WTC11 (cell line): Measurements from ENCODE around the gene CMTR1. TPM values are rescaled to one million over a fixed set of nuclear protein-coding genes. Genes with fewer than 3 reads are reported as not detected.
A peak's percentile ranks its signal among the peaks of the same experiment; 100 is the strongest.

Experiments
- ATAC-seq: fragments of 200-7000 bp; cut with Tn5 transposase; 2 replicates; pipeline ENCODE4 v1.10.0; 2021; ENCODE audit warnings: mild to moderate bottlenecking, moderate library complexity
- CTCF ChIA-PET: fragments of 300-600 bp; sonication (Branson Sonifier 250); formaldehyde crosslinking; loops from one replicate; lab custom pipeline; 2021; ENCODE audit warnings: antibody characterized with exemption; lab: Charles Lee
- POLR2A ChIA-PET: fragments of 350-600 bp; sonication (Branson Sonifier 250); formaldehyde crosslinking; loops from one replicate; lab custom pipeline; 2021; ENCODE audit warnings: antibody characterized with exemption; lab: Charles Lee
- DNase-seq: peaks from one replicate; pipeline ENCODE4 v3.0.0; 2021; ENCODE audit warnings: low spot score
- H3K27ac Mint-ChIP-seq: 2 replicates; pipeline ENCODE4 v1.8.0; 2021; ENCODE audit warnings: mixed read lengths
- H3K27me3 Mint-ChIP-seq: 2 replicates; pipeline ENCODE4 v1.8.0; 2021; ENCODE audit warnings: low read depth, mild to moderate bottlenecking, moderate library complexity, mixed read lengths
- H3K36me3 Mint-ChIP-seq: 2 replicates; pipeline ENCODE4 v1.8.0; 2021; ENCODE audit warnings: mixed read lengths
- H3K4me1 Mint-ChIP-seq: 2 replicates; pipeline ENCODE4 v1.8.0; 2022; ENCODE audit warnings: mixed read lengths
- H3K4me3 Mint-ChIP-seq: 2 replicates; pipeline ENCODE4 v1.8.0; 2021; ENCODE audit warnings: mild to moderate bottlenecking, moderate library complexity, mixed read lengths
- H3K9me3 Mint-ChIP-seq: 2 replicates; pipeline ENCODE4 v1.8.0; 2021; ENCODE audit warnings: mixed read lengths
- AFF4 ChIP-seq: sonication (generic); formaldehyde crosslinking; IDR thresholded peaks from 2 replicates; pipeline ENCODE4 v1.8.1; 2023; ENCODE audit warnings: mild to moderate bottlenecking, missing genetic modification reagents, borderline replicate concordance
- ATF6 ChIP-seq: sonication (generic); formaldehyde crosslinking; IDR thresholded peaks from 2 replicates; pipeline ENCODE4 v1.8.1; 2023; ENCODE audit warnings: mild to moderate bottlenecking, missing genetic modification reagents
- CREB1 ChIP-seq: sonication (generic); formaldehyde crosslinking; IDR thresholded peaks from 2 replicates; pipeline ENCODE4 v1.8.0; 2023; ENCODE audit warnings: mild to moderate bottlenecking, missing genetic modification reagents
- CREM ChIP-seq: sonication (generic); formaldehyde crosslinking; IDR thresholded peaks from 2 replicates; pipeline ENCODE4 v1.8.1; 2022; ENCODE audit warnings: mild to moderate bottlenecking, missing genetic modification reagents, moderate library complexity
- ETV6 ChIP-seq: sonication (generic); formaldehyde crosslinking; IDR thresholded peaks from 2 replicates; pipeline ENCODE4 v1.8.1; 2022; ENCODE audit warnings: mild to moderate bottlenecking, missing genetic modification reagents
- FOXJ3 ChIP-seq: sonication (generic); formaldehyde crosslinking; IDR thresholded peaks from 2 replicates; pipeline ENCODE4 v1.9.0; 2021; ENCODE audit warnings: missing genetic modification reagents, mild to moderate bottlenecking, borderline replicate concordance
- FOXP1 ChIP-seq: sonication (generic); formaldehyde crosslinking; IDR thresholded peaks from 2 replicates; pipeline ENCODE4 v1.8.0; 2022; ENCODE audit warnings: missing genetic modification reagents, mild to moderate bottlenecking, moderate library complexity, borderline replicate concordance
- GRHL2 ChIP-seq: fragments of 250-450 bp; sonication (Bioruptor Pico); IDR thresholded peaks from 2 replicates; pipeline ENCODE4 v1.8.0; 2022; ENCODE audit warnings: mild to moderate bottlenecking, moderate library complexity; ENCODE audit not compliant: insufficient replicate concordance, severe bottlenecking
- NFATC4 ChIP-seq: fragments of 250-450 bp; sonication (Bioruptor Pico); IDR thresholded peaks from 2 replicates; pipeline ENCODE4 v1.9.0; 2021; ENCODE audit warnings: mild to moderate bottlenecking
- NFE2L1 ChIP-seq: sonication (generic); formaldehyde crosslinking; IDR thresholded peaks from 2 replicates; pipeline ENCODE4 v1.8.1; 2023; ENCODE audit warnings: missing genetic modification reagents
- NR3C1 ChIP-seq: sonication (generic); formaldehyde crosslinking; conservative IDR thresholded peaks from 2 replicates; pipeline ENCODE4 v1.8.1; 2023; ENCODE audit warnings: low read depth, mild to moderate bottlenecking, missing genetic modification reagents
- STAT6 ChIP-seq: sonication (generic); formaldehyde crosslinking; conservative IDR thresholded peaks from 2 replicates; pipeline ENCODE4 v1.8.1; 2023; ENCODE audit warnings: mild to moderate bottlenecking, low read depth, missing genetic modification reagents, moderate library complexity
- TEAD4 ChIP-seq: sonication (generic); formaldehyde crosslinking; IDR thresholded peaks from 2 replicates; pipeline ENCODE4 v1.8.0; 2022; ENCODE audit warnings: mild to moderate bottlenecking, missing genetic modification reagents
- ZNF121 ChIP-seq: sonication (generic); formaldehyde crosslinking; IDR thresholded peaks from 2 replicates; pipeline ENCODE4 v1.8.0; 2023; ENCODE audit warnings: missing genetic modification reagents
- ZNF219 ChIP-seq: sonication (generic); formaldehyde crosslinking; IDR thresholded peaks from 2 replicates; pipeline ENCODE4 v1.8.0; 2023; ENCODE audit warnings: missing genetic modification reagents, mild to moderate bottlenecking, borderline replicate concordance
- total RNA-seq: library from RNA; stranded (reverse); gene quantifications from 3 replicates; pipeline ENCODE4 v1.2.3, GENCODE V29; 2021

Gene CMTR1
- total RNA-seq, 1 experiment from 2014 or later, result 38.6 TPM

GRCh38 chr6:37488476-37488875 is 55.5 kb downstream of the CMTR1 start:
- DNase-seq, result no peak
- ChIA-PET CTCF (interaction anchor here (0.9 to 2.4 kb wide), 4 partner anchors 20 to 77 kb away, joined by 3 to 12 read pairs (median 6); no protein-coding TSS in a partner anchor), POLR2A (interaction anchor here (0.9 kb wide), 1 partner anchor 217 kb away, joined by 6 read pairs; no protein-coding TSS in a partner anchor)
- Mint-ChIP-seq H3K4me3 (no peak overlapping the region), H3K4me1 (peaks cover 40% of the 10 kb centered on the region), H3K36me3 (peaks cover 3% of the 10 kb centered on the region; the same call in 1 of the 2 replicates), H3K9me3 (no peaks in the 10 kb centered on the region), H3K27me3 (no peaks in the 10 kb centered on the region), H3K27ac (0 out of 2 replicates have a peak overlapping the region, but pooled peaks have one; percentile 4)
- no peak for TF ChIP-seq TEAD4 (CRISPR knock-in tag)
- TF ChIP-seq FOXJ3 (CRISPR knock-in tag), result no peak
- TF ChIP-seq NFE2L1 (CRISPR knock-in tag), result no peak
- no peak for TF ChIP-seq NR3C1 (CRISPR knock-in tag)
- no peak for TF ChIP-seq ZNF121
- TF ChIP-seq CREM (CRISPR knock-in tag), result no peak
- TF ChIP-seq NFATC4, result no peak
- TF ChIP-seq STAT6 (CRISPR knock-in tag), result no peak
- no peak for TF ChIP-seq GRHL2 (CRISPR knock-in tag)
- no peak for TF ChIP-seq ATF6 (CRISPR knock-in tag)
- TF ChIP-seq ZNF219 (CRISPR knock-in tag), result no peak
- no peak for TF ChIP-seq ETV6
- TF ChIP-seq CREB1, result no peak
- TF ChIP-seq FOXP1 (CRISPR knock-in tag), result no peak
- ATAC-seq, result no peak

GRCh38 chr6:37489697-37490336 is 56.8 kb downstream of the CMTR1 start:
- no peaks in the 10 kb centered on the region for H3K27me3 Mint-ChIP-seq
- CTCF ChIA-PET, result interaction anchor here (0.7 to 3.0 kb wide), 3 partner anchors 47 to 76 kb away, joined by 3 to 16 read pairs (median 12); no protein-coding TSS in a partner anchor
- H3K9me3 Mint-ChIP-seq, result no peaks in the 10 kb centered on the region
- TF ChIP-seq AFF4 (CRISPR knock-in tag), result no peak
- DNase-seq, result no peak
- H3K4me1 Mint-ChIP-seq, result peaks cover 45% of the 10 kb centered on the region
- peak; percentile 16 for ATAC-seq
- peaks cover 3% of the 10 kb centered on the region; the same call in 1 of the 2 replicates for H3K36me3 Mint-ChIP-seq
- no peak overlapping the region; the same call in 1 of the 2 replicates for H3K27ac Mint-ChIP-seq
- no peak overlapping the region for H3K4me3 Mint-ChIP-seq
- POLR2A ChIA-PET, result no interaction called here
